AG04449 (cell line): ENCODE measurements around the gene KRT80.

Experiments
- CTCF ChIA-PET: fragments of 350-600 bp; formaldehyde crosslinking; extraction: SDS; loops from one replicate; lab custom pipeline; 2021; ENCODE audit warnings: antibody characterized with exemption; lab: Yijun Ruan, JAX
- POLR2A ChIA-PET: fragments of 400-600, 350-600 bp; formaldehyde crosslinking; extraction: SDS; loops from one replicate; lab custom pipeline; 2020; ENCODE audit warnings: antibody characterized with exemption, inconsistent platforms; lab: Yijun Ruan, JAX
- DNase-seq: peaks from one replicate; pipeline ENCODE4 v3.0.0-alpha.2; 2010; ENCODE audit warnings: low read depth, low spot score
- H3K4me3 ChIP-seq: 2 replicates; pipeline ENCODE4 v1.5.1; 2011; ENCODE audit warnings: low read depth, mild to moderate bottlenecking, control low read depth, low read length
- CTCF ChIP-seq: IDR thresholded peaks from one replicate; pipeline ENCODE4 v1.5.1; 2011; ENCODE audit warnings: mild to moderate bottlenecking, moderate library complexity, low read length, control low read depth, inconsistent platforms; ENCODE audit not compliant: insufficient read depth; ENCODE audit errors: missing control alignments

The KRT80 gene

GRCh38 chr12:52148464-52149181, 43.2 kb downstream of the KRT80 start:
- ChIA-PET CTCF (interaction anchor here (1.0 to 7.9 kb wide), 18 partner anchors 27 to 832 kb away, joined by 3 to 110 read pairs (median 6); no protein-coding TSS in a partner anchor), POLR2A (interaction anchor here (0.9 to 1.3 kb wide), 2 partner anchors 41 to 133 kb away, joined by 3 read pairs; no protein-coding TSS in a partner anchor)
- no peak for DNase-seq
- H3K4me3 ChIP-seq: no peak overlapping the region
- TF ChIP-seq CTCF: no peak

- DNase-seq: no peak
- no peak overlapping the region for H3K4me3 ChIP-seq
- POLR2A ChIA-PET: interaction anchor here (0.9 to 1.8 kb wide), 6 partner anchors 38 to 732 kb away, joined by 3 to 8 read pairs (median 3); no protein-coding TSS in a partner anchor
- no peak for TF ChIP-seq CTCF
- CTCF ChIA-PET: interaction anchor here (1.0 to 7.9 kb wide), 16 partner anchors 26 to 833 kb away, joined by 3 to 110 read pairs (median 8); no protein-coding TSS in a partner anchor
Measured at GRCh38 chr12:52147964-52148463, 43.8 kb downstream of the KRT80 start.

- ChIA-PET CTCF (interaction anchor here (0.8 to 7.9 kb wide), 17 partner anchors 10 to 833 kb away, joined by 3 to 110 read pairs (median 7); no protein-coding TSS in a partner anchor), POLR2A (interaction anchor here (0.6 to 1.8 kb wide), 11 partner anchors 39 to 801 kb away, joined by 3 to 8 read pairs (median 3); partner anchors contain the start of gene KRT18)
- no peak for TF ChIP-seq CTCF
- no peak overlapping the region for H3K4me3 ChIP-seq
- DNase-seq: peak; percentile 92
Measured at GRCh38 chr12:52147367-52147963, 44.3 kb downstream of the KRT80 start.

GRCh38 chr12:52146822-52147366, 44.9 kb downstream of the KRT80 start:
- no peak overlapping the region for H3K4me3 ChIP-seq
- DNase-seq: no peak
- POLR2A ChIA-PET: interaction anchor here (0.6 to 1.8 kb wide), 10 partner anchors 39 to 802 kb away, joined by 3 to 8 read pairs (median 3); partner anchors contain the start of gene KRT18
- no peak for TF ChIP-seq CTCF
- CTCF ChIA-PET: interaction anchor here (0.8 to 7.9 kb wide), 16 partner anchors 9 to 834 kb away, joined by 3 to 110 read pairs (median 8); no protein-coding TSS in a partner anchor

GRCh38 chr12:52146089-52146821, 45.6 kb downstream of the KRT80 start:
- POLR2A ChIA-PET: interaction anchor here (1.0 to 1.8 kb wide), 2 partner anchors 40 to 779 kb away, joined by 3 to 8 read pairs; no protein-coding TSS in a partner anchor
- no peak overlapping the region for H3K4me3 ChIP-seq
- TF ChIP-seq CTCF: no peak
- DNase-seq: no peak
- CTCF ChIA-PET: interaction anchor here (0.9 to 7.9 kb wide), 14 partner anchors 8 to 835 kb away, joined by 3 to 110 read pairs (median 9); no protein-coding TSS in a partner anchor
